Endothelial cell of umbilical vein (primary cell): Measurements from ENCODE around the gene NF1. TPM values are rescaled to one million over a fixed set of nuclear protein-coding genes. Genes with fewer than 3 reads are reported as not detected.

ENCODE experiments used
- BruUV-seq: library from RNA; stranded (reverse); fragments of 400-500 nt; replicated peaks from 2 replicates; lab custom pipeline; 2021; lab: Mats Ljungman, UMichigan
- CTCF ChIA-PET: fragments of 300-600, 350-600 bp; sonication (Branson Sonifier 250); formaldehyde crosslinking; loops from one replicate; lab custom pipeline; 2021; ENCODE audit warnings: antibody characterized with exemption, inconsistent platforms; lab: Charles Lee
- POLR2A ChIA-PET: fragments of 300-600, 350-600 bp; sonication (Branson Sonifier 250); formaldehyde crosslinking; loops from one replicate; lab custom pipeline; 2021; ENCODE audit warnings: antibody characterized with exemption, inconsistent platforms; lab: Charles Lee
- DNase-seq: peaks from one replicate; pipeline ENCODE4 v3.0.0-alpha.2; 2011; ENCODE audit warnings: low read depth, low spot score
- FAIRE-seq: peaks from 2 replicates; lab custom pipeline; 2011; peaks lifted over from hg19 to GRCh38; lab: Jason Lieb, UNC
- H2AFZ ChIP-seq: 2 replicates; pipeline ENCODE4 v1.6.0; 2012; ENCODE audit warnings: low read depth, low read length, control low read depth, inconsistent platforms
- H3K27ac ChIP-seq: 2 replicates; pipeline ENCODE4 v1.5.1; 2011; ENCODE audit warnings: low read depth, mild to moderate bottlenecking, control low read depth, low read length, moderate library complexity; ENCODE audit not compliant: insufficient read depth
- H3K27me3 ChIP-seq, 2 experiments: 2 replicates each; pipeline versions ENCODE4 v1.6.0 to v1.6.1; 2011; ENCODE audit warnings: low read length in 2 of 2, mixed read lengths in 1 of 2; ENCODE audit not compliant: control insufficient read depth in 2 of 2, insufficient read depth in 2 of 2
- H3K36me3 ChIP-seq, 2 experiments: 2 replicates in 1 of 2; 3 replicates in 1 of 2; pipeline ENCODE4 v1.5.1; 2011; ENCODE audit warnings: low read length in 2 of 2, mild to moderate bottlenecking in 1 of 2, moderate library complexity in 1 of 2; ENCODE audit not compliant: control insufficient read depth in 2 of 2, insufficient read depth in 2 of 2; ENCODE audit errors: extremely low read depth in 1 of 2
- H3K4me1 ChIP-seq: 3 replicates; pipeline ENCODE4 v1.5.1; 2011; ENCODE audit warnings: mild to moderate bottlenecking, low read length; ENCODE audit not compliant: control insufficient read depth, insufficient read depth; ENCODE audit errors: extremely low read depth
- H3K4me2 ChIP-seq: 2 replicates; pipeline ENCODE4 v1.6.1; 2011; ENCODE audit warnings: low read length, control low read depth, mixed read lengths; ENCODE audit not compliant: insufficient read depth
- H3K4me3 ChIP-seq, 3 experiments: fragments of 200-600 bp in 1 of 3; sonication (generic), shearing (Covaris generic) in 1 of 3; replicated peaks in 1 of 3; 2 replicates each; pipeline ENCODE4 v1.5.1; 2011 to 2016; ENCODE audit warnings: control low read depth in 3 of 3, low read length in 3 of 3, mild to moderate bottlenecking in 2 of 3, inconsistent platforms in 1 of 3, low read depth in 1 of 3, moderate library complexity in 1 of 3; ENCODE audit not compliant: insufficient read depth in 1 of 3
- H3K79me2 ChIP-seq: 2 replicates; pipeline ENCODE4 v1.6.0; 2012; ENCODE audit warnings: low read length, inconsistent platforms; ENCODE audit not compliant: control insufficient read depth, insufficient read depth
- H3K9ac ChIP-seq: replicated peaks from 2 replicates; pipeline ENCODE3; 2011; ENCODE audit warnings: low read length, control low read depth; ENCODE audit not compliant: insufficient read depth; ENCODE audit errors: extremely low read depth
- H3K9me1 ChIP-seq: replicated peaks from 3 replicates; pipeline ENCODE4 v1.6.0; 2011; ENCODE audit warnings: mild to moderate bottlenecking, low read length; ENCODE audit not compliant: control insufficient read depth, insufficient read depth; ENCODE audit errors: extremely low read depth
- H3K9me3 ChIP-seq: replicated peaks from 2 replicates; pipeline ENCODE4 v1.5.1; 2012; ENCODE audit warnings: low read length, inconsistent platforms; ENCODE audit not compliant: control insufficient read depth, insufficient read depth
- H4K20me1 ChIP-seq: replicated peaks from 2 replicates; pipeline ENCODE3; 2011; ENCODE audit warnings: mild to moderate bottlenecking, low read length; ENCODE audit not compliant: control insufficient read depth, insufficient read depth; ENCODE audit errors: extremely low read depth
- EZH2 ChIP-seq: IDR thresholded peaks from 2 replicates; pipeline ENCODE4 v1.6.1; 2012; ENCODE audit warnings: borderline replicate concordance, low read depth, mild to moderate bottlenecking, moderate library complexity, low read length, inconsistent platforms; ENCODE audit not compliant: severe bottlenecking
- FOS ChIP-seq: IDR thresholded peaks from 2 replicates; pipeline ENCODE4 v1.6.1; 2011; ENCODE audit warnings: mild to moderate bottlenecking, low read length, moderate library complexity, borderline replicate concordance; ENCODE audit not compliant: insufficient read depth
- GATA2 ChIP-seq: IDR thresholded peaks from 2 replicates; pipeline ENCODE4 v1.7.0; 2011; ENCODE audit warnings: low read depth, mild to moderate bottlenecking, moderate library complexity, mixed read lengths, low read length; ENCODE audit not compliant: insufficient read length, insufficient read depth
- JUN ChIP-seq: IDR thresholded peaks from 2 replicates; pipeline ENCODE4 v1.6.1; 2011; ENCODE audit warnings: borderline replicate concordance, low read depth; ENCODE audit not compliant: insufficient read length, insufficient read depth
- MYC ChIP-seq: IDR thresholded peaks from one replicate; pipeline ENCODE4 v1.6.1; 2011; ENCODE audit warnings: mild to moderate bottlenecking, low read depth, low read length
- POLR2A ChIP-seq: IDR thresholded peaks from 2 replicates; pipeline ENCODE4 v1.6.1; 2012; ENCODE audit warnings: low read depth, mild to moderate bottlenecking, control low read depth, low read length
- POLR2AphosphoS5 ChIP-seq: IDR thresholded peaks from 2 replicates; pipeline ENCODE4 v1.6.1; 2012; ENCODE audit warnings: low read depth, mild to moderate bottlenecking, control low read depth, low read length, moderate library complexity; ENCODE audit not compliant: insufficient read depth
- dilution Hi-C: fragments of 300-500 bp; cut with MboI; formaldehyde crosslinking; loops from one replicate; pipeline ENCODE4 v1.15.0; 2019; ENCODE audit warnings: low sequenced_read_pairs; ENCODE audit not compliant: extremely low pct_ligation_motif_present
- intact Hi-C: fragments of 100-400 bp; cut with micrococcal nuclease; formaldehyde crosslinking; loops from one replicate; pipeline ENCODE4 v1.10.0; 2022
- polyA plus RNA-seq, 4 experiments: library from polyadenylated mRNA; depleted of rRNA in 3 of 4; stranded (reverse) in 3 of 4; unstranded in 1 of 4; fragments of >200 nt; gene quantifications; 2 replicates each; pipeline versions ENCODE4 v1.2.1 to v1.2.3, GENCODE V29; 2011 to 2012; ENCODE audit warnings: missing spikeins in 1 of 4
- total RNA-seq: library from RNA; stranded (reverse); gene quantifications from 2 replicates; pipeline ENCODE4 v1.2.3, GENCODE V29; 2021
- TF ChIP-seq, protein P1 (sequence below), 2 donors: IDR thresholded peaks; 1 replicate in 1 of 2; 2 replicates in 1 of 2; pipeline ENCODE4 v1.5.1; 2011; ENCODE audit warnings: low read length in 2 of 2, mild to moderate bottlenecking in 2 of 2, moderate library complexity in 2 of 2, control low read depth in 1 of 2, inconsistent platforms in 1 of 2, low read depth in 1 of 2; ENCODE audit not compliant: insufficient read depth in 1 of 2; ENCODE audit errors: extremely low read depth in 1 of 2
- TF ChIP-seq, protein P2 (sequence below): IDR thresholded peaks from 2 replicates; pipeline ENCODE4 v1.6.1; 2011; ENCODE audit not compliant: insufficient read depth, insufficient read length

NF1 gene
- total and polyA plus RNA-seq, 2 donors (not counting 3 experiments of a cell fraction or from before 2014, with no cell fraction given), result 13.7 to 42.4 TPM

DNA sequence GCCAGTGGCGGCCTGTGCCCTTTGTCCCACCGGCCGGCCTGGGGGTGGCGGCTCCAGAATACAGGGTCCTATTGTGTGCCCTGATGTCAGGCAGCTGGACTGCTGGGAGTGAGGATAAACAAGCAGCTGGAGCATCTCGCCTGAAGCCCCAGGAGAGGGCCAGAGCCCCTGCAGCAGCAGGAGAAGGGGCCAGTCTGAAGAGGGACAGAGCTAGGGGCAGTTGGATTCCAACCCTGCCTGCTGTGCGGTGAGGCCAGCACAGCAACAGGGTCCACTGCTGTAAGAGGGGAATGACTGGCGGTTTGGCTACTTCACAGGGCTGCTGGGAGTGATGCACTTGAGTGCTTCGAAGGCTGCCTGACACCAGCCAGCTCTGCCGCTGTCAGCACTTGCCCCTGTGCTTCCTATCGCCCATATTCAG, 321.7 kb downstream of the NF1 start:
- no peak overlapping the region for H3K9ac ChIP-seq
- no peak overlapping the region for H3K4me3 ChIP-seq
- dilution Hi-C loops (no loop called here), intact Hi-C loops (no loop called here)
- H3K4me1 ChIP-seq, result no peaks in the 10 kb centered on the region
- ChIA-PET CTCF (no interaction called here), POLR2A (no interaction called here)
- DNase-seq, result no peak
- TF ChIP-seq JUN (no peak), MYC (no peak), POLR2AphosphoS5 (no peak), GATA2 (no peak), FOS (no peak), POLR2A (no peak), EZH2 (no peak)
- TF ChIP-seq, protein P1, sequence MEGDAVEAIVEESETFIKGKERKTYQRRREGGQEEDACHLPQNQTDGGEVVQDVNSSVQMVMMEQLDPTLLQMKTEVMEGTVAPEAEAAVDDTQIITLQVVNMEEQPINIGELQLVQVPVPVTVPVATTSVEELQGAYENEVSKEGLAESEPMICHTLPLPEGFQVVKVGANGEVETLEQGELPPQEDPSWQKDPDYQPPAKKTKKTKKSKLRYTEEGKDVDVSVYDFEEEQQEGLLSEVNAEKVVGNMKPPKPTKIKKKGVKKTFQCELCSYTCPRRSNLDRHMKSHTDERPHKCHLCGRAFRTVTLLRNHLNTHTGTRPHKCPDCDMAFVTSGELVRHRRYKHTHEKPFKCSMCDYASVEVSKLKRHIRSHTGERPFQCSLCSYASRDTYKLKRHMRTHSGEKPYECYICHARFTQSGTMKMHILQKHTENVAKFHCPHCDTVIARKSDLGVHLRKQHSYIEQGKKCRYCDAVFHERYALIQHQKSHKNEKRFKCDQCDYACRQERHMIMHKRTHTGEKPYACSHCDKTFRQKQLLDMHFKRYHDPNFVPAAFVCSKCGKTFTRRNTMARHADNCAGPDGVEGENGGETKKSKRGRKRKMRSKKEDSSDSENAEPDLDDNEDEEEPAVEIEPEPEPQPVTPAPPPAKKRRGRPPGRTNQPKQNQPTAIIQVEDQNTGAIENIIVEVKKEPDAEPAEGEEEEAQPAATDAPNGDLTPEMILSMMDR (IDR thresholded peaks at IDR 0.05; ENCODE audit: extremely low read depth in 1 of 2, insufficient read depth in 1 of 2, low read depth in 1 of 2, low read length in 2 of 2), result no peak
- TF ChIP-seq, protein P2, sequence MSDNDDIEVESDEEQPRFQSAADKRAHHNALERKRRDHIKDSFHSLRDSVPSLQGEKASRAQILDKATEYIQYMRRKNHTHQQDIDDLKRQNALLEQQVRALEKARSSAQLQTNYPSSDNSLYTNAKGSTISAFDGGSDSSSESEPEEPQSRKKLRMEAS, result no peak
- no peak overlapping the region for H2AFZ ChIP-seq
- H3K27ac ChIP-seq, result no peak overlapping the region
- H3K9me1 ChIP-seq, result no peaks in the 10 kb centered on the region
- H3K9me3 ChIP-seq, result no peaks in the 10 kb centered on the region
- no peaks in the 10 kb centered on the region for H3K36me3 ChIP-seq
- no peak for FAIRE-seq
- no peaks in the 10 kb centered on the region for H4K20me1 ChIP-seq
- peaks cover 3 to 5% of the 10 kb centered on the region in 2 experiments for H3K27me3 ChIP-seq
- no peak overlapping the region for H3K4me2 ChIP-seq
- H3K79me2 ChIP-seq, result no peaks in the 10 kb centered on the region
- BruUV-seq, result no TSS peak
